Inferior parietal cortex (tissue), 1 donor: Measurements from ENCODE around the gene BLOC1S6.

Experiments used
- DNase-seq: peaks from one replicate; pipeline ENCODE4 v3.0.0-alpha.2; 2016; ENCODE audit errors: extremely low spot score

The BLOC1S6 gene, protein sequence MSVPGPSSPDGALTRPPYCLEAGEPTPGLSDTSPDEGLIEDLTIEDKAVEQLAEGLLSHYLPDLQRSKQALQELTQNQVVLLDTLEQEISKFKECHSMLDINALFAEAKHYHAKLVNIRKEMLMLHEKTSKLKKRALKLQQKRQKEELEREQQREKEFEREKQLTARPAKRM

GRCh38 chr15:45587095-45587862, at the start of gene BLOC1S6:
Gene BLOC1S6 (plus strand): TSS chr15:45587379. CDS start chr15:45587444, 65 bp downstream.
- DNase-seq: peak; percentile 97

DNA sequence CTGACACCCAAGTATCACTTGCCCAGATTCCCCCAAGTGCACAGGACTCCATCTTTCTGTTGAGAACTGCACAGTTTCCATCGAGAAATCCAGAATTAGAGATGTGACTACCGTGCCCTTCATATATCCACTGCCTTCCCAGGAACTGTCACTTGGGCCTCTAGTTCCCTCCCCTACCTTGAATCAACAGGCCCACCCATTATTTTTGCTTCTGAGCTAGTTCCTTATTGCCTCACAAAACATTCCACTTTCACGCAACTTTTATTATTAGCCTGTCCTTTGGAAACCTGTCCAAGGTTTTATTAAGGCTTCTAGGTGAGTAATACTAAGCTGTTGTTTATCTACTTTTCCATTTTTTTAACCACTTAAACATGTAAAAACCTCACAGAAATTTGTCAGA, 47.5 kb upstream of the BLOC1S6 start:
- DNase-seq: no peak

DNA sequence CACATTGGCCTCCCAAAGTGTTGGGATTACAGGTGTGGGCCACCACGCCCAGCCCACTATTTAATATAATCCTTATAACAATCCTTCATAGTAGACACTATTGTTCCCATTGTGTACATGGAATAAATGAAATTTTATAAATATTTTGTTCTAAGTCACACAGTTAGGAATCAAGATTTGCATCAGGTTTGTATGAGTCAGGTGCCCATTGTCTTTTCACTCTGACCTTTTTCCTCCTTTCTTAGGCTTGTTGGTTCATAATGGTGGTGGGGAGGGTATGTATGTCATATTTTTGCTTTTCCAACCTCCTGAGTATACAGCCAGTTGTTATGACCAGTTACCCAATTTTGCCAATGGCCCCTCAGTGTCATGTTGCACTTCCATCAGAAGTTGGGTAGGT, 46.6 kb upstream of the BLOC1S6 start:
- no peak for DNase-seq

DNA sequence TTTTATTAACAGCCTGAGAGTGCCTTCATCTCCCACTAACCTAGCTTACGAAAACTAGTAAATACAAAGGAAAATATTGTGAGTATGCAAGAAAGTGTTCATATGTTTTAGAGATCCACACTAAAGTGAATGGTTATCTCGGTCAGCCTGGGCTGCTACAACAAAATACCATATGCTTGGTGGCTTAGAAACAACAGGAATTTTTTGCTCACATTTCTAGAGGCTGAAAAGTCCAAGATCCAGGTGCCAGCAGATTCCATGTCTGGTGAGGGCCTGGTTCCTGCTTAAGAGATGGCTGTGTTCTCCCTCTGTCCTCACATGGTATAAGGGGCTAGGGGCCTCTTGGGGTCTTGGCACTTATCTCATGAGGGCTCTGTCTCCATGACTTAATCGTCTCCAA, 44.1 kb upstream of the BLOC1S6 start:
- DNase-seq: no peak

GRCh38 chr15:45544266-45545023, 42.7 kb upstream of the BLOC1S6 start:
- no peak for DNase-seq

DNA sequence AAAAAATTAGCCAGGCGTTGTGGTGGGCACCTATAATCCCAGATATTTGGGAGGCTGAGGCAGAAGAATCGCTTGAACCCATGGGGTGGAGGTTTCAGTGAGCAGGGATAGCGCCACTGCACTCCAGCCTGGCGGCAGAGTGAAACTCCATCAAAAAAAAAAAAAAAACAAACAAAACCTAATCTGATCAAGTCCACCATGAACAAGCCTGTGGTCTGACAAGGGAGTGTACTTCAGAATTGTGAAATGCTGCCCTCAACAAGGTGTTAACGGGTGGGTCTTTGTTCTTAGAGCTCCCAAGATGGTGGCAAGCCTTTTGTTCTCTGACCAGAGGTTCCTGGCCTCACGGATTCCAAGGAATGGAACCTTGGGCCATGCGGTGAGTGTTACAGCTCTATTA, 40.4 kb upstream of the BLOC1S6 start:
- no peak for DNase-seq

DNA sequence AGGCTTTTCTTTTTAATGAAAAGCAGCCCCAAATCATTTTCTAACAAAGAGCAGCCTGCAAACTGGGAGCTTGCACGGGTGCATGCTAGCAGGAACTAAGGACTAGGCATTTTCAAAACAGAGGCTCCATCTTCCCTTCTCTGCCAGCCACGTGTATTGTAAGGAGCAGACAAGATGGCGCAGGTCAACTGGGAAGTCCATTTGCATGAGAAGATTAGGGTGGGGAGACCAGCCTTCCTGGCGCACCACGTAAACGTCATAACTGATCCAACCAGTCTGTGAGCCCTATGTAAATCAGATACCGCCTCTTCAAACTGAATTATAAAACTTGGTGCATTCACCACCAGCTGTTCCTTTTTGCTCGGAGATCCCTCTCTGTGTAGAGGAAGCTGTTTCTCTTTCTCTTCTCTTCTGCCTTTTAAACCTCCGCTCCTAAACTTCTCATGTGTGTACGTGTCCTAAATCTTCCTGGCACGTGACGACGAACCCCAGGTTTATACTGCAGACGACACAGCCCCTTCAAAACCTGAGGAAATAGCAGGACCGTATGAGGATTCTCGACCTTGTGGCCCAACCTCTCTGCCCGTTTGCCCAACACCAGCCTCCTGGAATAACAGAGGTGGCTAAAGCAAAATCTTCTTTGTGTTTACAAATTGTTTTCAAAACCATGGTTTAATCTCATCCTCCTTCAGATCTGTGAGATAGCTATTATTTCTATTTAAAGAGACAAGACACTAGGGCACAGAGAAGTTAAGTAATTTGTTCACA, 38.2 kb upstream of the BLOC1S6 start:
- no peak for DNase-seq

DNA sequence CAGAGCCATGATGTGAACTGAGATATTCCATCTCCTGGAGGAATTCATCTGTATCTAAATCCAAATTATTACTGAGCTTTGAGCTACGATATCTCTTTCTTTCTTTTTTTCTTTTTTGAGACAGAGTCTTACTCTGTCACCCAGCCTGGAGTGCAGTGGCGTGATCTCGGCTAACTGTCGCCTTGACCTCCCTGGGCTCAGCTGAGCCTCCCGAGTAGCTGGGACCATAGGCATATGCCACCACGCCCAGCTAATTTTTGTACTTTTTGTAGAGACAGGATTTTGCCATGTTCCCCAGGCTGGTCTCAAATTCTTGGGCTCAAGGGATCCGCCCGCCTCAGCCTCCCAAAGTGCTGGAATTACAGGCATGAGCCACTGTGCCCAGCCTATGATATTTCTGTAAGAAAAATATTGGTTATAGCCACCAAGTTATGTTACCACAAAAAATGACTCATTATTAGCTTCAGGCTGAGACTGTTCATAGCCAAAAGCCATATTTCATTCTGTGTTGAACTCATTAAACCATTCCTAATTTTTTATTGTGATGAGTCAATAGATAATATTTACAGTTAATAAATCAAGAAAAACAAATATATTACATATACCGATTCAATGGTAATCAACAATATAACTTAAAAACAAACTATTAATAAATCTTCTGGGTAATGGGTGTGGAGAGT, 37.5 kb upstream of the BLOC1S6 start:
- no peak for DNase-seq

DNA sequence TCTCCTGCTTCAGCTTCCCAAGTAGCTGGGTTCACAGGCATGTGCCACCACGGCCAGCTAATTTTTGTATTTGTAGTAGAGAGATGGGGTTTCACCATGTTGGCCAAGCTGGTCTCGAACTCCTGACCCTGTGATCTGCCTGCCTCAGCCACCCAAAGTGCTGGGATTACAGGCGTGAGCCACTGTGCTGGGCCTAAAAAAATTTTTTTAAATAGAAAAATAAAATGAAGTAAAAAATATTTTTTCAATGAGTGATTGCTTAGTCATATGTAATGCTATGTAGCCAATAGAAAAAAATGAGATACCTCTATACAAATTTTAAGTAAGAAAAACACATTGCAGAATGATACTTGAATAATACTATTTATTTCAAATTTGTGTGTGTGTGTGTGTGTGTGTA, 36.7 kb upstream of the BLOC1S6 start:
- no peak for DNase-seq

GRCh38 chr15:45551676-45552075, 35.5 kb upstream of the BLOC1S6 start:
- DNase-seq: no peak

- DNase-seq: no peak
Measured at GRCh38 chr15:45555934-45556608, 31.1 kb upstream of the BLOC1S6 start.

GRCh38 chr15:45572617-45573016, 14.6 kb upstream of the BLOC1S6 start:
- DNase-seq: no peak

GRCh38 chr15:45573961-45574629, 13.1 kb upstream of the BLOC1S6 start:
- DNase-seq: no peak

DNA sequence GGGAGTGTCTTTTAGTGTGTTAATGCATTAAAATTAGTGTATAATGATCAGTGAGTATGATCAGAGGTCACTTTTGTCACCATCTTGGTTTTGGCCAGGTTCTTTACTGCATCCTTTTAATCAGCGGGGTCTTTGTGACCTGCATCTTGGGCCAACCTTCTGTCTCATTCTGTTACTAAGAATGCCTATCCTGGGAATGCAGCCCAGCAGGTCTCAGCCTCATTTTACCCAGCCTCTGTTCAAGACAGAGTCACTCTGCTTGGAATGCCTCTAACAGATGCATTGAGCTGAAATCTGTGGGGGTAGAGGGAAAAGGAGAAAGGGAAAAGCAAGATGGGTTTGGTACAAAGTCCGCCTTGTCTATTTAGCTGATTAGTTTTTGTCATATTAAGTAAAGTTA, 5.3 kb upstream of the BLOC1S6 start:
- no peak for DNase-seq

DNA sequence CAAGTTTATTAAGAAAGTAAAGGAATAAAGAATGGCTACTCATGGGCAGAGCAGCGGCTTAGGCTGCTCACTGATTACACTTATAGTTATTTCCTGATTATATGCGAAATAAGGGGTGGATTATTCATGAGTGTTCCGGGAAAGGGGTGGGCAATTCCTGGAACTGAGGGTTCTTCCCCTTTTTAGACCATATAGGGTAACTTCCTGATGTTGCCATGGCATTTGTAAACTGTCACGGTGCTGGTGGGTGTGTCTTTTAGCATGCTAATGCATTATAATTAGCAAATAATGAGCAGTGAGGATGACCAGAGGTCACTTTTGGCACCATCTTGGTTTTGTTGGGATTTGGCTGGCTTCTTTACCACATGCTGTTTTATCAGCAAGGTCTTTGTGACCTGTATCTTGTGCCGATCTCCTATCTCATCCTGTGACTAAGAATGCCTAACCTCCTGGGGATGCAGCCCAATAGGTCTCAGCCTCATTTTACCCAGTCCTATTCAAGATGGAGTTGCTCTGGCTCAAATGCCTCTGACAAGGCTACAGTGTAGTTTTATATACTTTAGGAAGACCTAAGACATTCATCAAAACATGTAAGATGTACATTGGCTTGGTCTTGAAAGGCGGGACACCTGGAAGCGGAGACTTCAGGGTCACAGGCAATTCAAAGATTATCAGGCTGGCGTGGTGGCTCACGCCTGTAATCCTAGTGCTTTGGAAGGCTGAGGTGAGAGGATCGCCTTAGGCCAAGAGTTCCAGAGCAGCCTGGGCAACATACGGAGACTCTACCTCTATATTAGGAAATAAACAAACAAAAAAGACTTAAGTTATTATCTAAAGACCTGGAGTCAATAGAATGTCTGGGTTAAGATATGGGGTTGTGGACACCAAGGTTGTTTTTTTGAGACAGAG, 3.2 kb upstream of the BLOC1S6 start:
- no peak for DNase-seq

- DNase-seq: no peak
Measured at GRCh38 chr15:45585069-45585791, 1.9 kb upstream of the BLOC1S6 start.

GRCh38 chr15:45586125-45586524, 1.1 kb upstream of the BLOC1S6 start:
- no peak for DNase-seq

DNA sequence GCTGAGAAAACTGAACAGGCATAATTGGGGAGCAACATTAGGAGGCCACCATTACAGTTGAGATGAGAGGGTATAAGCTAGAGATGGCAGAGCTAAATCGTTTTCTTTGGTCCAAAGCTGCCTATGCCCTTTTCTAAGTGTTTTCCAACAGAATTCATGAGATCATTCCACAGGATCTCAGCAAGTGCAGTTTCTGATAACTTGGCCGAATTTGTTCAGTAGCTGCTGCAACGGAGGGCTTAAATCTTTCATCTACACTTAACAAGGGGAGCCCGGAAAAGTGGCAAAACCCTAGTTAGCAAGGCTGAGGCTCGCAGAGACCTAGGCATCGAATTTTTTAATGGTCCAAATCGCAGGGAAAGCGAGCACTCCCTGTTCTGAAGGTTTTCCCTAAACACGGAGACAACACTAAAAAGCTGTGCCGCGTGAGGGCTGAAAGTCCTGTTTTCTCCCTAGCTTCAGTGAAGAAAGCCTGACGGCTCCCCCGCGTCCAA, 531 bp upstream of the BLOC1S6 start:
- no peak for DNase-seq

- peak; percentile 74 for DNase-seq
Measured at GRCh38 chr15:45587863-45588170, 638 bp downstream of the BLOC1S6 start.
